HPDE6-E6E7 (cell line): ENCODE data around the gene PISD.

ENCODE experiments used
- DNase-seq: peaks from one replicate; pipeline ENCODE4 v3.0.0; 2011; ENCODE audit warnings: missing footprints; ENCODE audit errors: extremely low spot score

Gene PISD

DNA sequence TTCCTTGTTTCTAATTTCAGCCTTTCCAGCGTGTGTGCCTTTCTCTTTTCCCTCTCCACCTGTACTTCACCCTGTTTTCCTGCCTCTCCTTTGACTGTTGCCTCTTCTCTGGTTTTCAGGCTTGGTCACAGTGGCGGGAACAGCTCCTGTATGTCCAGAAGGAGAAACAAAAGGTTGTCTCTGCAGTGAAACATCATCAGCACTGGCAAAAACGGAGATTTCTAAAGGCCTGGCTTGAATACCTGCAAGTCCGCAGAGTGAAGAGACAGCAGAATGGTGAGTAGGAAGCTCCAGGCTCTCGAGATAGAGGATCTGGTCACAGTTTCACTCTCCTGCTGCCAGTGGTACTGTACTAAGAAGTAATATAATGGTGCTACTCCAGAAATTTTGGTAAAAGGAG lies 89.1 kb downstream of the PISD start:
- DNase-seq, result no peak

DNA sequence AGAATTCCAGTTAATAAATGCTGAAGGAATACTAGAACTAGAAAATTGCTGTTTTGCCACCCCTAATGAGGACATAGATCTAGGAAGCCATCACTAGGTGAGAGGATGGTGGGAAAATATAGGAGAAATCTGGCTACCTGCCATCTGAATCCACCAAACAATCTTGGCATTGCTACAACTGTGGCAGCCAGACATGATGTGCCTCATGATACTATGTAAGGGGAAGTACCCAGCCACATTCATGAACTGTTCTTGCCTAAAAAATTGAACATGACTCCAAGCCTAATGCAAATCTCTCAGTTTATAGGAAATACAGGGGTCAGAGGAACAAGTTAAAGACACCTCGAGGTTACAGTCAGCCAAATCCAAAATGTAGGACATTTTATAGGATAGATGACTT lies 92.9 kb downstream of the PISD start:
- no peak for DNase-seq
